Pulmonary artery endothelial cell (primary cell): ENCODE data around the gene INO80. TPM values are rescaled to one million over a fixed set of nuclear protein-coding genes. Genes with fewer than 3 reads are reported as not detected.
A peak's percentile ranks its signal among the peaks of the same experiment; 100 is the strongest.
"Not testable (repeated sequence)": the region's sequence is repeated elsewhere in the genome, so short reads cannot be mapped to it uniquely, and the experiment has no call there.

Experiments used
- DNase-seq: peaks from one replicate; pipeline ENCODE4 v3.0.0-alpha.2; 2011; ENCODE audit warnings: low read depth, low spot score
- total RNA-seq: library from RNA; depleted of rRNA; stranded (reverse); fragments of >200 nt; gene quantifications from 2 replicates; pipeline ENCODE4 v1.2.3, GENCODE V29; 2014

The INO80 gene, protein sequence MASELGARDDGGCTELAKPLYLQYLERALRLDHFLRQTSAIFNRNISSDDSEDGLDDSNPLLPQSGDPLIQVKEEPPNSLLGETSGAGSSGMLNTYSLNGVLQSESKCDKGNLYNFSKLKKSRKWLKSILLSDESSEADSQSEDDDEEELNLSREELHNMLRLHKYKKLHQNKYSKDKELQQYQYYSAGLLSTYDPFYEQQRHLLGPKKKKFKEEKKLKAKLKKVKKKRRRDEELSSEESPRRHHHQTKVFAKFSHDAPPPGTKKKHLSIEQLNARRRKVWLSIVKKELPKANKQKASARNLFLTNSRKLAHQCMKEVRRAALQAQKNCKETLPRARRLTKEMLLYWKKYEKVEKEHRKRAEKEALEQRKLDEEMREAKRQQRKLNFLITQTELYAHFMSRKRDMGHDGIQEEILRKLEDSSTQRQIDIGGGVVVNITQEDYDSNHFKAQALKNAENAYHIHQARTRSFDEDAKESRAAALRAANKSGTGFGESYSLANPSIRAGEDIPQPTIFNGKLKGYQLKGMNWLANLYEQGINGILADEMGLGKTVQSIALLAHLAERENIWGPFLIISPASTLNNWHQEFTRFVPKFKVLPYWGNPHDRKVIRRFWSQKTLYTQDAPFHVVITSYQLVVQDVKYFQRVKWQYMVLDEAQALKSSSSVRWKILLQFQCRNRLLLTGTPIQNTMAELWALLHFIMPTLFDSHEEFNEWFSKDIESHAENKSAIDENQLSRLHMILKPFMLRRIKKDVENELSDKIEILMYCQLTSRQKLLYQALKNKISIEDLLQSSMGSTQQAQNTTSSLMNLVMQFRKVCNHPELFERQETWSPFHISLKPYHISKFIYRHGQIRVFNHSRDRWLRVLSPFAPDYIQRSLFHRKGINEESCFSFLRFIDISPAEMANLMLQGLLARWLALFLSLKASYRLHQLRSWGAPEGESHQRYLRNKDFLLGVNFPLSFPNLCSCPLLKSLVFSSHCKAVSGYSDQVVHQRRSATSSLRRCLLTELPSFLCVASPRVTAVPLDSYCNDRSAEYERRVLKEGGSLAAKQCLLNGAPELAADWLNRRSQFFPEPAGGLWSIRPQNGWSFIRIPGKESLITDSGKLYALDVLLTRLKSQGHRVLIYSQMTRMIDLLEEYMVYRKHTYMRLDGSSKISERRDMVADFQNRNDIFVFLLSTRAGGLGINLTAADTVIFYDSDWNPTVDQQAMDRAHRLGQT (N-terminal part only)
- total RNA-seq: 25.4 and 26.0 TPM in 2 replicates

DNA sequence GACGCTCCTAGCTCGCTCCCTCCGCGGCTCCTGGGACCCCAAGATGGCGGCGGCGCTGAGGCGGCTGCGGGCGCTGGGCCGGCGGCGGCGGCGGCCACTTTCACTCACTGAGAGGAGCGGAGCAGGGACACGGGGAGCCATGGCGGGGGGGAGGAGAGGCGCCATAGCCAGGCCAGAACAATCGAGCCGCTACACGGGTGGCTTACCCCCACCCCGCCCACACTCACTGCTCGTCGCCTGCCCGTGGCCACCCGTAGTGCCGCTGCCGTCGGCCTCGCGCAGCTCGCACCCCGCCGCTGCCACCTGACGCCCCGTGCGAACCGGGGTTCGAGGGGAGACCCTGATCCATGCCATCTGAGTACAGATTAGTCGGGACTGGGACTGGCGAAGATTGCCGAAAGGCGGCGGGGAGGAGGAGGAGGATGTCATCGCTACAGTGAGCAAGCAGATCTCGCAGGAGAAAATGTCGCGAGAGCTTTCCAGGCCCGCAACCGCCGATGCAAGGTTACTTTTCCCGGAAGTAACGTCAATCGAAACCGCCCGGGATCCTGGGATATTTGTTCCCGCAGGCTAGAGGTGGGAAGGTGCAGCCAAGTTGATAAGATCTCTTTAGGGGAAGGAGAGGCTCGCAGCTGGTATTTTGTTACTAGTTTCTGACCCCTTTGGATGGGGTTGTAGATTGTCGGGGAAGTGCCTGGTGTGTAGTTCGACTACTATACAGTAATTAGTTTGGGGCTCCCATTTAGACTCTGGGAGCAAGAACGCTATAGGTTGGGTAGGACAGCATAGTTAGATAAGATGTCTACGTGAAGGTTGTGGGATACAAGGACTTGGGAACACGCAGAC lies at the start of gene INO80:
TSS of gene INO80 (minus strand) at position 165 of the 846 bp plus-strand sequence. CDS start 19,970 bp downstream, outside the sequence.
- peak; percentile 94 for DNase-seq

DNA sequence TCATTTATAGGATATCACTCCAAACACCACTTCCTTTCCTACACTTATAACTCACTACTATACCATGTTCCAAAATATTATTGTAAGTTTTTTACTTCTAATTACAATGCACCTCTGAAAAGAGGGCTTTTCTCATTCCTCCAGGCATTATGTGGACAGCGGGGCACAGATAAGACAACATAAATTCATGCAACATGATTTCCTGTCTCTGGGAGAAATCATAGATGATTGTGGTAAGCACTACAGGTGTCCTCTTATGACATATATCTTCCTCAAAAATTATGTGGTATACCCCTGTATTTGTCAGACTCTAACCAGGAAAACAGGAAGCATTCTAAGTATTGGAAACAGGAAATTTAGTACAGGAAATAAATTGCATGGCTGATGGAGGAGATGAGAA lies 45.7 kb upstream of the INO80 start:
- no peak for DNase-seq

DNA sequence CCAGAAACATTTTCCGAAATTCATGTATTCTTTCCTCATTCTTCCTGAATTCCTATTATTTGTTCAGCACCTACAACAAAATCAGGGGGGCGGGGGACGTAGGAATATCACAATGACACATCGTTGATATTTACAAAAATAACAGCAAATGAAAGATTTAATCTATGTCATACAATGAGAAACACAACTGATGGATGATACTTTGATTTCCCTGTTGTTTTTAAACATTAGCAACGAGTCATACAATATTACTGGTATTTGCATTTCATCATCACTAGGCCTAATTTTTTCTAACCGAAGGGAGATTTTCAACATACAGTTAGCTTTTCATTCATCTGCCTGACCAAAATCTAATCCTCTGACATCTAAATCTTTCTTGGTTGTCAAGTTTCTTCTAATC lies 45.3 kb upstream of the INO80 start:
- DNase-seq: no peak

DNA sequence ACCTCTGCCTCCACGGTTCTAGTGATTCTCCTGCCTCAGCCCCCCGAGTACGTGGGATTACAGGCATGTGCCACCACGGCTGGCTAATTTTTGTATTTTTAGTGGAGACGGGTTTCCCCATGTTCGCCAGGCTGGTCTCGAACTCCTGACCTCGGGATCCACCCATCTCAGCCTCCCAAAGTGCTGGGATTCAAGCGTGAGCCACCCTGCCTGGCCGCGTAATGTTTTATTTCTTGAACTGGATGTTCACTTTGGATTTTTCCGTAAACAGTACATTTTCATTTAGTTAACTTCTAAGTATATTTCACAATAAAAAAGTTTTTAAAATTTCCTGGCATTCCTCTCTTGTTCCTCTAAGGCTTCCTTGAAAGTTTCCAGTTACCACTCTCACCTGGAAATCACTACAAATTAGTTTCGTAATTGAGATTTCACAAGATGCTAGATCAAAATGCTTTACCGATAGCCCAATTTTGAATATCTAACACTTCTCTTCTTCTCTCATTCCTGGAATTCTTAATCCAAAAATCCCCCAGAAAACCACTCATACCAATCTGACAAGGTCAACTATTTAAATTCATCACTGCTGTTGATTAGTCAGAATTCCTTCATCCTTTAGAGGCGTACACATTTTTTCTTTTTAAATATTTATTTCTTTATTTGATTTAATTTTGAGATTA lies 44.7 kb upstream of the INO80 start:
- DNase-seq: no peak

DNA sequence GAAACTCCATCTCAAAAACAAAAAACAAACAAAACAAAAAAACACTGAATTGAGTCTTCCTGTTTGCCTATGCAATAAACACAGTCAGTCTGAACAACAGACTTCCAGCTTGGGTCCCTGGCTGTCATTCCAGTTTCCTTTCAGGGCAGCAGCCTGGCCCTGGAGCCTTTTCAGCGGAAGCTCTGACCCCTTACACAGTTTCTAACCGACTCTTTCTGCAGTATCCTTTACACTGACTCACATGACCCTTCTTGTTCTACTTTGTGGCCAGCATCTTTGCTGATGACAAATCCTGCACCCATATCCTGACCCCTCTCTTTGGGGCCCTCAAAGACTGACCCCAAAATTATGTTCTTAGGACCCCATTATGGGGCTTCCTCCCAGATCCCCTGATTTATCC lies 38.3 kb upstream of the INO80 start:
- no peak for DNase-seq

DNA sequence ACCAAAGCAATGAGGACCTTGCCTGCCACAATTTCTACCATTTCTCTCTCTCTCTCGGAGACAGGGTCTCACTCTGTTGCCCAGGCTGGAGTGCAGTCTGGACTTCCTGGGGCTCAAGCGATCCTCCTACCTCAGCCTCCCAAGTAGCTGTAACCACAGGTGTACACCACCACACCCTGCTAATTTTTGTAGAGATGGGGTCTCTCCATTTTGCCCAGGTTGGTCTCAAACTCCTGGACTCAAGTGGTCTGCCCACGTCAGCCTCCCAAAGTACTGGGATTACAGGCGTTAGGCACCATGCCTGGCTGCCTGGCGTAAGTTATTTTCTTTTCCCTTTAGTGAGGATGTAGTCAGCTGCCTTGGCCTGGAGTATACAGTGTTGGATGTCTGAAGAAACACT lies 37.7 kb upstream of the INO80 start:
- no peak for DNase-seq

DNA sequence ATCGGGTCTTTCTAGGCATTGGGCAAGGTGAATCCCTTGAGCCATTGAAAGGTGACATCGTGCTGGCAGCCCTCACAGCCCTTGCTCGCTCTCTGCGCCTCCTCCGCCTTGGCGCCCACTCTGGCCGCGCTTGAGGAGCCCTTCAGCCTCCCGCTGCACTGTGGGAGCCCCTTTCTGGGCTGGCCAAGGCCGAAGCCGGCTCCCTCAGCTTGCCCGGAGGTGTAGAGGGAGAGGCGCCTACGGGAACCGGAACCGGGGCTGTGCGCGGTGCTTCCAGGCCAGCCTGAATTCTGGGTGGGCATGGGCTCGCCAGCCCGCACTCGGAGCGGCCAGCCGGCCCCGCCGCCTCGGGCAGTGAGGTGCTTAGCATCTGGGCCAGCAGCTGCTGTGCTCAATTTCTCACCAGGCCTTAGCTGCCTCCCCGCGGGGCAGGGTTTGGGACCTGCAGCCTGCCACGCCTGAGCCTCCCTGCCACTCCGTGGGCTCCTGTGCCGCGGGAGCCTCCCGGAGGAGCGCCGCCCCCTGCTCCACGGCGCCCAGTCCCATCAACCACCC lies 35.4 kb upstream of the INO80 start:
- DNase-seq: no peak

DNA sequence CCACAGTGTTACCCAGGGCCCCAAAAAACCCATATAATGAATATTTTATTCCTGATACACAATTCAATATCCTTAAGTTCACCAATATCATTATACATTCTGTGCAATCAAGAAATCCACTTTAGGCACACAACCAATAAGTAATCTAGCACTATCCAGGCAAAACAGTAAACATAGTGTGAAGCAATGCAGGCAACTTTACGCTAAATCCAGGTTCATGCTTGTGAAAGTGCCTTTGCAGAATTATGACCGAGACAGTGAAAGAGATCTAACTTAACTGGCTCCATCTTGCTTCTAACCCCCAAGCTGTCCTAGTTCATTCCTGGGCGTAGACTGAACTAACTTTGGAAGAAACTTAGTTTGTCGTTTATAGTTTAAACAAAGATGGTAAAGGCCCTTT lies 34.2 kb upstream of the INO80 start:
- no peak for DNase-seq

DNA sequence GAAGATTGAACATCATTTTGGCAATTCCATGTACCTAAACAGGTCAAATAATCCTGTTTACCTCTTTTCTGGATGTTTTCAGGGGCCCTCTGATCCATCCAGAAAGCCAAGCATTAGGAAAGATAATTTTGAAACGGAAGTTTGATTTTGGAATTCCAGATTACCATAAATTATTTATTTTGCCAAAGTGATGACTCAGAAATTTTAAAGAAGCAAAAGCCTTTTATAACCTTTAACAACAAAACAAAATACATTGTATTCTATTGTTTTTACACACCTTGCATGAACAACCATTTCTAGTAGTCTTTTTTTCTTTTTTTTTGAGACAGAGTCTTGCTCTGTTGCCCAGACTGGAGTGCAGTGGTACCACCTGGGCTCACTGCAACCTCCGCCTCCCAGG lies 32.0 kb upstream of the INO80 start:
- no peak for DNase-seq

DNA sequence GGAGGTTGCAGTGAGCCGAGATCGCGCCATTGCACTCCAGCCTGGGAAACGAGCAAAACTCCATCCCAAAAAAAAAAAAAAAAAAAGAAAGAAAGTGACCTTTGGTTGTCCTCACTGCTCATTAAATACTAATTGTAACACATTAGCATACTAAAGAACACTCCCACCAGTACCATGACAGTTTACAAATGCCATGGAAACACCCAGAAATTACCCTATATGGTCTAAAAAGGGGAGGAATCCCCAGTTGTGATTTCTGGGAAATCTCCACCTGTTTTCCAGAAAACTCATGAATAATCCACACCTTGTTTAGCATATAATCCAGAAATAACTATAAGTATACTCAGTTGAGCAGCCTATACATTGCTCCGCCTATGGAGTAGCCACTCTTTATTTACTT lies 23.5 kb upstream of the INO80 start:
- DNase-seq: no peak

DNA sequence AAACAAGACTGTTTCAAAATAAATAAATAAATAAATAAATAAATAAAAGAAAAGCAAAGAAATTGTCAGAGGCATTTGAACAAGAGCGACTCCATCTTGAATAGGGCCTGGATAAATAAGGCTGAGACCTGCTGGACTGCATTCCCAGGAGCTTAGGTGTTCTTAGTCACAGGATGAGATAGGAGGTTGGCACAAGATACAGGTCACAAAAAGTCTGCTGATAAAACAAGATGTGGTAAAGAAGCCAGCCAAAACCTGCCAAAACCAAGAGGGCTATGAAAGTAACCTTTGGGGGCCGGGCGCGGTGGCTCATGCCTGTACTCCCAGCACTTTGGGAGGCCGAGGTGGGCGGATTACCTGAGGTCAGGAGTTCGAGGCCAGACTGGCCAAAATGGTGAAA lies 23.0 kb upstream of the INO80 start:
- DNase-seq: not testable (repeated sequence)

DNA sequence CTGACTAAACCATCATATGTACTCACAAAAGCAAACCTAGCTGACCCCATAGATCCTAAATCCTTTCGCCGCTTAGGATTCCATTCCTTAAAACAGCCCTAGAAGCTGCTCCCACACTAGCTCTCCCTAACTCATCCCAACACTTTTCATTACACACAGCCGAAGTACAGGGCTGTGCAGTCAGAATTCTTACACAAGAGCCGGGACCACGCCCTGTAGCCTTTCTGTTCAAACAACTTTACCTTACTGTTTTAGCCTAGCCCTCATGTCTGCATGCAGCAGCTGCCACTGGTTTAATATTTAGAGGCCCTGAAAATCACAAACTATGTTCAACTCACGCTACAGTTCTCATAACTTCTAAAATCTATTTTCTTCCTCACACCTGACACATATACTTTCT lies 19.5 kb upstream of the INO80 start:
- DNase-seq: not testable (repeated sequence)

DNA sequence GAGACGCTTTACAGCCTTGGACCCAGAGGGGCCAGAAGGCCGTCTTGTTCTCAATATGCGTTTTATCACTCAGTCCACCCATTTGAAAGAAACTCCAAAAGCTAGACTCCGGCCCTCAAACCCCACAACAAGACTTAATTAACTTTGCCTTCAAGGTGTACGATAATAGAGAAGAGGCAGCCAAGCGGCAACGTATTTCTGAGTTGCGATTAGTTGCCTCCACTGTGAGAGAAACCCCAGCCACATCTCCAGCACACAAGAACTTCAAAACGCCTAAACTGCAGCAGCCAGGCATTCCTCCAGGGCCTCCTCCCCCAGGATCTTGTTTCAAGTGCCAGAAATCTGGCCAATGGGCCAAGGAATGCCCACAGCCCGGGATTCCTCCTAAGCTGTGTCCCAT lies 17.4 kb upstream of the INO80 start:
- DNase-seq: no peak

DNA sequence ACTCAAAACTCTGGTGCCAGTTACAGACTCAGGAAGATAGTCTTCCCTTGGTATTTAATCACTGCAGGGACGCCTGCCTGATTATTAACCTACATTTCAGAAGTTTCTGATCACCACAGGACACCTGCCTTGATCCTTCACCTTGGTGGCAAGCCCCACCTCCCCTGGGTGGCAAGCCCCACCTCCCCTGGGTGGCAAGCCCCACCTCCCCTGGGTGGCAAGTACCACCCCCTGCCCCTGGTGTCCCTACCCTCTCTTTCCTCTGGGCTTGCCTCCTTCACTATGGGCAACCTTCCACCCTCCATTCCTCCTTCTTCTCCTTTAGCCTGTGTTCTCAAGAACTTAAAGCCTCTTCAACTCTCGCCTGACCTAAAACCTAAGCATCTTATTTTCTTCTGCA lies 16.0 kb upstream of the INO80 start:
- DNase-seq: not testable (repeated sequence)

DNA sequence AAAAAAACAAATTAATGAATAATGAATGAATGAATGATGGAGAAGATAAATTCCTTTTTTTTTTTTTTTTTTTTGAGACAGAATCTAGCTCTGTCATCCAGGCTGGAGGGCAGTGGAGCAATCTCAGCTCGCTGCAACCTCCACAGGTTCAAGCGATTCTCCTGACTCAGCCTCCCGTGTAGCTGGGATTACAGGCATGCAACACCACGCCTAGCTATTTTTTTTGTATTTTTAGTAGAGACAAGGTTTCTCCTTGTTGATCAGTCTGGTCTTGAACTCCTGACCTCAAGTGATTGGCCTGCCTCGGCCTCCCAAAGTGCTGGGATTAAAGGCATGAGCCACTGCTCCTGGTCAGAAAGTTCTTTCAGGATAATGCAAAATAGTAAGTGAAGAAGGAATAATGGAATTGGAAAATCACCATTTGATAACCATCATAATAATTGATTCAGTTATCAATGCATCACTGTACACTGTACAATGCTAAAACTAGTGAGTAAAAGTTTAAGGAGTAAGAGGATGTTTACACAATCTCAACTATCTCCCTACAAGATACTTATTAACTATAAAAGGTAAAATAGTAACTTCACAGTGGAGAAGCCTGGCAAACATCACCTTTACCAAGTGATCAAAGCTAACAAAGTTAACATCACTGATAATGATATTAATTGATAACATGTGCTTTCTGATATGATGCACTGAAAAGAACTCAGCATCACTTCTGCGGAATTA lies 12.3 kb upstream of the INO80 start:
- no peak for DNase-seq

DNA sequence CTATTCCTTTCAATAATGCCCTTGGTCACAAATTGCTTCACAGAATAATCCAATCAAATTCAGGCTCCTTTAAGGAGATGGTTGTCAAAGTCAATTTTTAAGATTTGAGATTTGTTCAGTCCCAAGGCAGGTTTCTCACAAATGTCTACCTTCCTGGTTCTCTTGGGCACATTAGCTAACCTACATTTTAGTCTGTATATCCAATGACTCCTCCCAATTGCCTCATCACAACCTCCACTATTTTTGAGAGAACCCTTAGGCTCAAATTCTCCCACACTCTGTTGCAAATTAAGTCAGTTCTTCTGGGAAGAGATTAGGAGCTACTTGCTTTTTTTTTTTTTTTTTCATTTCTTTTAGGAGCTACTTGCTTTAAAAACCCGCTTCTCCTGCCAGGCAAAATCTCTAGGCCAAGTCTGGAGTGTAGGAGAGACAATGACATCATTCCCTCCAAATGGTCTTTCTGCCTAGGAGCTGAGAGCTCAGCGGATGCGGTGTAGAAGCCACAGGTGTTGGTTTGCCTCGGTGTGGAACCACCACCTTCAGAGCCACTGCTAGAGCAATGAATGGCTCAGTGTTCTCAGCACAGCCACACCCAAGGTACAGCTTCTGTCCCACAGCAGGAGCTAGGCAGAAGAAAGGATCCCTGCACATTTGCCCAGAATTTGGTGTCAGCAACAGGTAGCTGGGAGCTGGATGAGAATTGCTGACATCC lies 10.0 kb upstream of the INO80 start:
- no peak for DNase-seq

DNA sequence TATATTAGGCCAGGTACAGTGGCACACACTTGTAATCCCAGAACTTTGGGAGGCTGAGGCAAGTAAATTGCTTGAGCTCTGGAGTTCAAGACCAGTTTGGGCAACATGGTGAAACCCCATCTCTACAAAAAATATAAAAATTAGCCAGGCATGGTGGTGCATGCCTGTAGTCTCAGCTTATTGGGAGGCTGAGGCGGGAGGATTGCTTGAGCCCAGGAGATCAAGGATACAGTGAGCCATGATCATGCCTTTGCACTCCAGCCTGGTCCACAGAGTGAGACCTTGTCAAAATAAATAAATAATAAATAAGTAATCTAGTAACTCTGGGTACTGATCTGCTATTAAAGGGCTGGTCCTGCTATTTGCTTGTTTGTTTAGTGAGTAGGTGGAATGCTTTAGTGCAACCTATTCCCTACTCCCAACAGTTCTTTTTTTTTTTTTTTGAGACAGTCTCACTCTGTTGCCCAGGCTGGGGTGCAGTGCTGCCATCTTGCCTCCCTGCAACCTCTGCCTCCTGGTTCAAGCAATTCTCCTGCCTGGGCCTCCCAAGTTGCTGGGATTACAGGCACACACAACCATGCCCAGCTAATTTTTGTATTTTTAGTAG lies 9.1 kb upstream of the INO80 start:
- DNase-seq: no peak

DNA sequence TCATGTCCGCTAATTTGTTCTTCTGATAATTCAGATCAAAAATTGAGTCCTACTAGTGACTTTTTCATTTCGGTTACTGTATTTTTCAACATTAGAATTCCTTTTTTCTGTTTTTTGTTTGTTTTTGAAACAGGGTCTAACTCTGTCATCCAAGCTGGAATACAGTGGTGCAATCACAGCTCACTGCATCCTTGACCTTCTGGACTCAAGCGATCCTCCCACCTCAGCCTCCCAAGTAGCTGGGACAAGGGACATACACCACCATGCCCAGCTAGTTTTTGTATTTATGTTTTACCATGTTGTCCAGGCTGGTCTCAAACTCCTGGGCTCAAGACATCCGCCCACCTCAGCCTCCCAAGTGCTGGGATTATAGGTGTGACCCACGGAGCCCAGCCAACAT lies 8.0 kb upstream of the INO80 start:
- no peak for DNase-seq
